PC-9 (cell line): ENCODE results near the gene LAMA2. TPM values are rescaled to one million over a fixed set of nuclear protein-coding genes. Genes with fewer than 3 reads are reported as not detected.

Experiments used
- BruUV-seq: library from RNA; stranded (reverse); fragments of 400-500 nt; replicated peaks from 2 replicates; lab custom pipeline; 2021; lab: Mats Ljungman, UMichigan
- CTCF ChIA-PET: fragments of 300-600 bp; sonication (Branson Sonifier 250); formaldehyde crosslinking; loops from one replicate; lab custom pipeline; 2022; ENCODE audit warnings: antibody characterized with exemption; lab: Charles Lee
- POLR2A ChIA-PET: fragments of 300-600 bp; sonication (Branson Sonifier 250); formaldehyde crosslinking; loops from one replicate; lab custom pipeline; 2022; ENCODE audit warnings: antibody characterized with exemption; ENCODE audit not compliant: unreplicated experiment; lab: Charles Lee
- DNase-seq, 2 experiments: peaks; one replicate each; pipeline versions ENCODE4 v3.0.0 to v3.0.0-alpha.2; 2015 to 2022; ENCODE audit warnings: mixed read lengths in 1 of 2
- H2AFZ ChIP-seq: fragments of 200-600 bp; sonication (generic); 2 replicates; pipeline ENCODE4 v1.8.1; 2017; ENCODE audit warnings: antibody characterized with exemption
- H3F3A ChIP-seq: fragments of 200-600 bp; sonication (generic); 2 replicates; pipeline ENCODE4 v1.8.1; 2017; ENCODE audit warnings: antibody characterized with exemption, mild to moderate bottlenecking, low read depth; ENCODE audit not compliant: insufficient read depth
- H3K27ac ChIP-seq: fragments of 200-600 bp; sonication (generic); 2 replicates; pipeline ENCODE4 v1.6.1; 2016; ENCODE audit warnings: mixed run types
- H3K27me3 ChIP-seq: fragments of 200-600 bp; sonication (generic); 2 replicates; pipeline ENCODE4 v1.6.1; 2016; ENCODE audit warnings: low read depth, mixed run types; ENCODE audit not compliant: insufficient read depth
- H3K36me3 ChIP-seq: fragments of 200-600 bp; sonication (generic); 2 replicates; pipeline ENCODE4 v1.6.1; 2016; ENCODE audit warnings: low read depth, mixed run types
- H3K4me1 ChIP-seq: fragments of 200-600 bp; sonication (generic); replicated peaks from 2 replicates; pipeline ENCODE4 v1.6.1; 2016; ENCODE audit warnings: mixed run types; ENCODE audit not compliant: insufficient read depth
- H3K4me2 ChIP-seq: fragments of 200-600 bp; sonication (generic); 2 replicates; pipeline ENCODE4 v1.6.1; 2017; ENCODE audit warnings: mixed run types
- H3K4me3 ChIP-seq: fragments of 200-600 bp; sonication (generic); 2 replicates; pipeline ENCODE4 v1.6.1; 2016; ENCODE audit warnings: mixed run types
- H3K79me2 ChIP-seq: fragments of 200-600 bp; sonication (generic); 2 replicates; pipeline ENCODE4 v1.6.1; 2017; ENCODE audit warnings: low read depth, mixed run types
- H3K9me2 ChIP-seq: fragments of 200-600 bp; sonication (generic); 2 replicates; pipeline ENCODE4 v1.8.1; 2017; ENCODE audit warnings: mild to moderate bottlenecking; ENCODE audit not compliant: insufficient read depth
- H3K9me3 ChIP-seq: fragments of 200-600 bp; sonication (generic); 2 replicates; pipeline ENCODE4 v1.8.1; 2016; ENCODE audit warnings: low read depth; ENCODE audit not compliant: insufficient read depth
- H4K20me1 ChIP-seq: fragments of 200-600 bp; sonication (generic); 2 replicates; pipeline ENCODE4 v1.8.1; 2017; ENCODE audit not compliant: insufficient read depth
- EZH2 ChIP-seq: fragments of 200-600 bp; sonication (generic); IDR thresholded peaks from 2 replicates; pipeline ENCODE4 v1.8.0; 2017; ENCODE audit warnings: antibody characterized with exemption, low read depth
- intact Hi-C: fragments of 100-400 bp; cut with micrococcal nuclease; formaldehyde crosslinking; loops from one replicate; pipeline ENCODE4 v1.10.0; 2022; ENCODE audit not compliant: unreplicated experiment
- total RNA-seq: library from RNA; stranded (reverse); gene quantifications from 2 replicates; pipeline ENCODE4 v1.2.3, GENCODE V29; 2021
- TF ChIP-seq, protein P1 (sequence below): fragments of 200-600 bp; sonication (generic); conservative IDR thresholded peaks from 2 replicates; pipeline ENCODE4 v1.6.1; 2017; ENCODE audit warnings: mixed run types, antibody characterized with exemption, mild to moderate bottlenecking, moderate library complexity

LAMA2 gene
- total RNA-seq, 1 experiment from 2014 or later: 2.8 TPM

DNA sequence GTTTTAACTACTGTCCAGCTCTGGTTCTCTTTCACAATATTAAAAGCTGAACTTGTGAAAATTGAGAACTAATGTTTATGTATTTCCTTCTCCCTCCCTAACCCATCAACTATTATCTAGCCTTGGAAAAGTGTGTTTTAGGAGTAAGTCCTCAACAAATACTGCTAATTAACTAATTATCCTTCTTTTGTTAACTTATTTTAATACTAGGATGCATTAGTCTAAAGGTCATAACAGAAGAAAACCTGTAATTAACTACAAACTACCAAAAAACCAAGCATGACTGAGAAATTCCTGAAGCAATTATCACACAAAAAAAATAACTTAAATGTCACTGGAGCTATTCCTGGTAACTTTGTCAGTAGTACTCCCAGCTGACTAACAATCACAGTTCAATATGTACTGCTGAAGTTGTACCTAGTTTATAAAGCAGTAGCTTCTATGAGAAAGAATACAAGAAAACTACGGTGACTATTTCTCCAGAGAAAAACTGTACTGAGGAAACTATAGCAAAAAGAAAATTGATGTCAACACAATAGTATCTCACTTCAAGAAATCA lies 301.9 kb downstream of the LAMA2 start:
- Histone ChIP-seq H3K4me2 (no peak overlapping the region), H3K4me3 (no peak overlapping the region), H3K36me3 (no peaks in the 10 kb centered on the region), H3K9me2 (no peaks in the 10 kb centered on the region), H3K9me3 (peaks cover 4% of the 10 kb centered on the region; the same call in 1 of the 2 replicates), H2AFZ (no peak overlapping the region), H3K4me1 (0 out of 2 replicates have a peak, but pooled peaks cover 9% of the 10 kb centered on the region), H3K79me2 (no peaks in the 10 kb centered on the region), H3K27ac (no peak overlapping the region), H3K27me3 (no peaks in the 10 kb centered on the region), H4K20me1 (no peaks in the 10 kb centered on the region), H3F3A (peaks cover 8% of the 10 kb centered on the region; the same call in 1 of the 2 replicates)
- CTCF ChIA-PET: no interaction called here
- TF ChIP-seq EZH2: no peak
- TF ChIP-seq, protein P1, sequence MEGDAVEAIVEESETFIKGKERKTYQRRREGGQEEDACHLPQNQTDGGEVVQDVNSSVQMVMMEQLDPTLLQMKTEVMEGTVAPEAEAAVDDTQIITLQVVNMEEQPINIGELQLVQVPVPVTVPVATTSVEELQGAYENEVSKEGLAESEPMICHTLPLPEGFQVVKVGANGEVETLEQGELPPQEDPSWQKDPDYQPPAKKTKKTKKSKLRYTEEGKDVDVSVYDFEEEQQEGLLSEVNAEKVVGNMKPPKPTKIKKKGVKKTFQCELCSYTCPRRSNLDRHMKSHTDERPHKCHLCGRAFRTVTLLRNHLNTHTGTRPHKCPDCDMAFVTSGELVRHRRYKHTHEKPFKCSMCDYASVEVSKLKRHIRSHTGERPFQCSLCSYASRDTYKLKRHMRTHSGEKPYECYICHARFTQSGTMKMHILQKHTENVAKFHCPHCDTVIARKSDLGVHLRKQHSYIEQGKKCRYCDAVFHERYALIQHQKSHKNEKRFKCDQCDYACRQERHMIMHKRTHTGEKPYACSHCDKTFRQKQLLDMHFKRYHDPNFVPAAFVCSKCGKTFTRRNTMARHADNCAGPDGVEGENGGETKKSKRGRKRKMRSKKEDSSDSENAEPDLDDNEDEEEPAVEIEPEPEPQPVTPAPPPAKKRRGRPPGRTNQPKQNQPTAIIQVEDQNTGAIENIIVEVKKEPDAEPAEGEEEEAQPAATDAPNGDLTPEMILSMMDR: no peak
- intact Hi-C loops: no loop called here
- no peak for DNase-seq
- BruUV-seq: no TSS peak
- POLR2A ChIA-PET: no interaction called here

DNA sequence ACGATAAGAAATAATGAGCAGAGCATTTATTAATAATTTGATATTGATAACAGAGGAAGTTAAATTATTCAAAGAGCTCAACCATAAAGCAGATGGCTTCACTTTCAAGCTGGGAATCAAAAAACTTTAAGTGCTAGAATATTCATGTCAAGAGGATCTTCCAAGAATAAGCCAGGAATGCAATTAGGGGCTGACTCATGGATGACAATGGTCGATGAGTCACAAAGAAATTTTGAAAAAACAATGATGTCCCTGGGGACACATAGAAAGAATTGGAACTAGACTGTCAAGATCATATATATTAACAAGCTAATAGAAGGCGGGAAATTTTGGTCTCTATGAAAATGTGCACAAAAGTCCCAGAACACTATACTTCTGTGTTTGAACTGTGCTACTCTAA lies 304.1 kb downstream of the LAMA2 start:
- Histone ChIP-seq H3K4me1 (0 out of 2 replicates have a peak, but pooled peaks cover 9% of the 10 kb centered on the region), H3K79me2 (no peaks in the 10 kb centered on the region), H2AFZ (no peak overlapping the region), H3K4me3 (no peak overlapping the region), H3K36me3 (no peaks in the 10 kb centered on the region), H3K9me3 (peaks cover 4% of the 10 kb centered on the region; the same call in 1 of the 2 replicates), H4K20me1 (no peaks in the 10 kb centered on the region), H3K4me2 (no peak overlapping the region), H3K27me3 (no peaks in the 10 kb centered on the region), H3K9me2 (no peaks in the 10 kb centered on the region), H3K27ac (no peak overlapping the region), H3F3A (peaks cover 8% of the 10 kb centered on the region; the same call in 1 of the 2 replicates)
- peak; percentile 6 to 61 for DNase-seq
- TF ChIP-seq, protein P1: no peak
- no peak for TF ChIP-seq EZH2
- intact Hi-C loops: no loop called here
- CTCF ChIA-PET: interaction anchor here (0.6 kb wide), 1 partner anchor 1332 kb away, joined by 3 read pairs; no protein-coding TSS in a partner anchor
- no TSS peak for BruUV-seq
- POLR2A ChIA-PET: interaction anchor here (0.6 kb wide), 2 partner anchors 587 to 786 kb away, joined by 4 read pairs; no protein-coding TSS in a partner anchor

DNA sequence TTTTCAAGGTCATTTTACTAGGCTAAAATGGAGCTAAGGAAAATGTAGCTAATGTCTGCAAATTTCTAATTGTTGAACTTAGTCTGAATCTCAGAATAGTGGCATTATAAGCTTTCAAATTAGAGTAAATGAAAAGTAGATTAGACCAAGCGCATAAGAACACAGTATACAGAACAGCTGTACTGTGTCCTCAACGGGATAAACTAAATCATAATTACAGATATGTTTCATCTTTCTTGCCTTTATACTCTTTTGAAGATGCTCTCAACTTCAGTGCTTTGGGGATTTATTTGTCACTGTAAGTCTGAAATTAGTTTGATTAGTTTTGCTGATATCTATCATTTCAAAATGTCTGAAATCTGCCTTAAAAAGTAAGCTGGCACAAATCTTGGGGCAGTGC lies 305.4 kb downstream of the LAMA2 start:
- intact Hi-C loops: no loop called here

More for the DNA sequence above, 305.4 kb downstream of the LAMA2 start:
- peaks cover 8% of the 10 kb centered on the region; the same call in 1 of the 2 replicates for H3F3A ChIP-seq
- H3K27ac ChIP-seq: no peak overlapping the region
- no peaks in the 10 kb centered on the region for H3K79me2 ChIP-seq
- CTCF ChIA-PET: no interaction called here
- POLR2A ChIA-PET: no interaction called here
- H3K4me2 ChIP-seq: no peak overlapping the region
- H4K20me1 ChIP-seq: no peaks in the 10 kb centered on the region
- DNase-seq: no peak
- BruUV-seq: no TSS peak
- 0 out of 2 replicates have a peak, but pooled peaks cover 7% of the 10 kb centered on the region for H3K4me1 ChIP-seq
- H3K4me3 ChIP-seq: no peak overlapping the region
- no peaks in the 10 kb centered on the region for H3K27me3 ChIP-seq
- peaks cover 4% of the 10 kb centered on the region; the same call in 1 of the 2 replicates for H3K9me3 ChIP-seq
- no peak overlapping the region for H2AFZ ChIP-seq
- TF ChIP-seq, protein P1: no peak
- TF ChIP-seq EZH2: no peak
- H3K36me3 ChIP-seq: no peaks in the 10 kb centered on the region
- H3K9me2 ChIP-seq: no peaks in the 10 kb centered on the region
